GM10266 (cell line): ENCODE results near the gene FBXO11.

Source experiments
- DNase-seq: peaks from one replicate; pipeline ENCODE4 v3.0.0; 2012; ENCODE audit errors: extremely low spot score
- CTCF ChIP-seq: IDR thresholded peaks from 2 replicates; pipeline ENCODE4 v1.5.1; 2012; ENCODE audit warnings: mild to moderate bottlenecking, low read depth; ENCODE audit not compliant: control insufficient read depth, insufficient read depth; ENCODE audit errors: missing control alignments

Gene FBXO11

GRCh38 chr2:47838249-47838648 lies 68.0 kb downstream of the FBXO11 start:
- no peak for TF ChIP-seq CTCF

DNA sequence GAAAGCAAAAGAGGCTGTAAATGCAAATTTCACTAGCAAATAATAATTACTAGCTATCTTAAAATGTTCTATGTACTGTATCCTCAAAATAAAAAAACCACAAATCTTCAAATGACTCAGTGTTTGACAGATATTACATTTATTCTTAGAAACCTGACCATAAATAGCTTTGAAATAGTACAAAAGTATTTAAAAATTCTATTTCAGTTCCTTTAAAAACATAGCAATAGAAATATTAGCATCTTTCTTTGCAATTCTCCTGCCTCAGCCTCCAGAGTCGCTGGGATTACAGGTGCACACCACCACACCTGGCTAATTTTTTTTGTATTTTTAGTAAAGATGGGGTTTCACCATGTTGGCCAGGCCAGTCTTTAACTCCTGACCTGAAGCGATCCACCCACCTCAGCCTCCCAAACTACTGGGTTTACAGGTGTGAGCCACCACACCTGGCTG lies 72.8 kb downstream of the FBXO11 start:
- peak; percentile 25 for DNase-seq
- no peak for TF ChIP-seq CTCF

More at GRCh38 chr2:47838249-47838648, 68.0 kb downstream of the FBXO11 start:
- DNase-seq: no peak

GRCh38 chr2:47822518-47822917 lies 83.8 kb downstream of the FBXO11 start:
- DNase-seq: no peak
- TF ChIP-seq CTCF: no peak

- TF ChIP-seq CTCF: no peak
- DNase-seq: no peak
These were observed 86.5 kb downstream of the FBXO11 start for GRCh38 chr2:47819834-47820233.

- TF ChIP-seq CTCF: no peak
- DNase-seq: no peak
These were observed 87.5 kb downstream of the FBXO11 start for GRCh38 chr2:47818777-47819176.

- TF ChIP-seq CTCF: no peak
- DNase-seq: no peak
These were observed 90.5 kb downstream of the FBXO11 start for GRCh38 chr2:47815764-47816163.

- no peak for TF ChIP-seq CTCF
- DNase-seq: no peak
These were observed 94.6 kb downstream of the FBXO11 start for GRCh38 chr2:47811668-47812067.

- TF ChIP-seq CTCF: no peak
- DNase-seq: no peak
These were observed 95.4 kb downstream of the FBXO11 start for GRCh38 chr2:47810850-47811249.
